HEK293T (cell line): ENCODE data around the gene CACNA1C.

Source experiments
- CTCF ChIA-PET: fragments of 350-600 bp; formaldehyde crosslinking; extraction: SDS; loops from one replicate; lab custom pipeline; 2021; ENCODE audit warnings: antibody characterized with exemption, inconsistent platforms; lab: Yijun Ruan, JAX
- POLR2A ChIA-PET: fragments of 350-600 bp; formaldehyde crosslinking; extraction: SDS; loops from one replicate; lab custom pipeline; 2020; ENCODE audit warnings: antibody characterized with exemption, inconsistent platforms; lab: Yijun Ruan, JAX
- DNase-seq: peaks from one replicate; pipeline ENCODE4 v3.0.0; 2012; ENCODE audit warnings: mixed read lengths; ENCODE audit errors: extremely low spot score
- ARNT ChIP-seq: fragments of 450-650 bp; IDR thresholded peaks from 2 replicates; pipeline ENCODE4 v1.6.1; 2017; ENCODE audit warnings: mild to moderate bottlenecking
- BHLHE40 ChIP-seq: fragments of 450-650 bp; IDR thresholded peaks from 2 replicates; pipeline ENCODE4 v1.6.1; 2016; ENCODE audit warnings: mild to moderate bottlenecking, moderate library complexity, borderline replicate concordance
- CTBP1 ChIP-seq: fragments of 450-650 bp; IDR thresholded peaks from 2 replicates; pipeline ENCODE4 v1.6.1; 2016; ENCODE audit warnings: borderline replicate concordance
- ELF4 ChIP-seq: fragments of 450-650 bp; IDR thresholded peaks from 2 replicates; pipeline ENCODE4 v1.6.1; 2017; ENCODE audit warnings: antibody characterized with exemption
- FOXA1 ChIP-seq: fragments of 450-650 bp; IDR thresholded peaks from 2 replicates; pipeline ENCODE4 v1.6.1; 2016; ENCODE audit warnings: mild to moderate bottlenecking
- FOXK2 ChIP-seq: fragments of 450-650 bp; IDR thresholded peaks from 2 replicates; pipeline ENCODE4 v1.6.1; 2016; ENCODE audit warnings: mild to moderate bottlenecking
- FOXM1 ChIP-seq: fragments of 450-650 bp; IDR thresholded peaks from 2 replicates; pipeline ENCODE4 v1.6.1; 2017; ENCODE audit warnings: mild to moderate bottlenecking, borderline replicate concordance
- HDGF ChIP-seq: fragments of 450-650 bp; IDR thresholded peaks from 2 replicates; pipeline ENCODE4 v1.6.1; 2017; ENCODE audit warnings: antibody characterized with exemption, borderline replicate concordance
- L3MBTL2 ChIP-seq: fragments of 450-650 bp; conservative IDR thresholded peaks from 2 replicates; pipeline ENCODE4 v1.6.1; 2016; ENCODE audit warnings: mild to moderate bottlenecking
- LEF1 ChIP-seq: fragments of 450-650 bp; IDR thresholded peaks from 2 replicates; pipeline ENCODE4 v1.6.1; 2017; ENCODE audit warnings: mild to moderate bottlenecking, borderline replicate concordance
- NFRKB ChIP-seq: fragments of 450-650 bp; IDR thresholded peaks from 2 replicates; pipeline ENCODE4 v1.6.1; 2016; ENCODE audit warnings: mild to moderate bottlenecking, moderate library complexity
- SP1 ChIP-seq: fragments of 450-650 bp; IDR thresholded peaks from 2 replicates; pipeline ENCODE4 v1.6.1; 2017
- SUZ12 ChIP-seq: fragments of 450-650 bp; IDR thresholded peaks from 2 replicates; pipeline ENCODE4 v1.6.1; 2016; ENCODE audit warnings: mild to moderate bottlenecking
- TARDBP ChIP-seq: fragments of 450-650 bp; IDR thresholded peaks from 2 replicates; pipeline ENCODE4 v1.6.1; 2016
- ZNF384 ChIP-seq: fragments of 450-650 bp; IDR thresholded peaks from 2 replicates; pipeline ENCODE4 v1.6.1; 2016
- TF ChIP-seq, protein P1 (sequence below): fragments of 450-650 bp; IDR thresholded peaks from 2 replicates; pipeline ENCODE4 v1.6.1; 2016

Gene CACNA1C

DNA sequence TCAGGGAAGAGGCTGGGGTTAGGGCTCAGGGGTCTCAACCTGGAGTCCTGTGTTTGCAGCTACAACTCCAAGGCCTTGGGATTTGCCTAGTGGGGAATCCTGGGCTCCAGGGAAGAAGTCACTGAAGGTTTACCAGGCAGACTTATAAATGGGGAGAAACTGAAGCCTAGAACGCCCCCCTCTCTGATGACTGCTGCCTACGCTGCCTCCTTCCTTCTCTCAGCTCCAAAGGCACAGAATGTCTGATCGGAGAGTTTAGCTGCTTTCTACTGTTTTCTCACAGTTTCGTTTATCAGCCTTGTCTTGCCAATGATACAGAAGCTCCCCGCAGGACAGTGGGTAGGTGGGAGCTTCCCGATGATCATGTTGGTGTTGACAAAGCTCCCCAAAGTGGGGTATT, 101.7 kb downstream of the CACNA1C start:
- POLR2A ChIA-PET: no interaction called here
- DNase-seq: no peak
- no peak for TF ChIP-seq L3MBTL2
- CTCF ChIA-PET: no interaction called here

DNA sequence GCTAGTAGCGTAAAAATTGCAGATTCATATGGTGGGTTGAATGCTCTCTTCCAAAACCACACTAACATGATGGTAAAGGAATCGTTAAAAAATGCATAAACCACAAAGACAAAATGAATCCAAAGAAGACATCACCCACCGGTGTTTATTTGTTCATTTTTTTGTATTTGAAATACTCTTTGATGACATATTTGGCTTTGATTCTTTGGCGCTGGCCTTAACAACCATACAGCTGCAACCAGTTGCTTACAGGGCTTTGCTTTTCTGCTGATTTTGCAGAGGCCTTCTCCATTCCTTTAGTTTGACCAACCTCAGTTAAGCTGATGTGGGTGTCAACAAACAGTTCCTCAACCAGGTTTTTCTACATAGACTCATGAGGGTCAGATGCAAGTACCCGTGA, 103.5 kb downstream of the CACNA1C start:
- POLR2A ChIA-PET: no interaction called here
- DNase-seq: no peak
- CTCF ChIA-PET: interaction anchor here (0.6 kb wide), 1 partner anchor 130 kb away, joined by 3 read pairs; no protein-coding TSS in a partner anchor
- TF ChIP-seq, protein P1, sequence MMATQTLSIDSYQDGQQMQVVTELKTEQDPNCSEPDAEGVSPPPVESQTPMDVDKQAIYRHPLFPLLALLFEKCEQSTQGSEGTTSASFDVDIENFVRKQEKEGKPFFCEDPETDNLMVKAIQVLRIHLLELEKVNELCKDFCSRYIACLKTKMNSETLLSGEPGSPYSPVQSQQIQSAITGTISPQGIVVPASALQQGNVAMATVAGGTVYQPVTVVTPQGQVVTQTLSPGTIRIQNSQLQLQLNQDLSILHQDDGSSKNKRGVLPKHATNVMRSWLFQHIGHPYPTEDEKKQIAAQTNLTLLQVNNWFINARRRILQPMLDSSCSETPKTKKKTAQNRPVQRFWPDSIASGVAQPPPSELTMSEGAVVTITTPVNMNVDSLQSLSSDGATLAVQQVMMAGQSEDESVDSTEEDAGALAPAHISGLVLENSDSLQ: no peak
- TF ChIP-seq ZNF384 (no peak), LEF1 (no peak)

DNA sequence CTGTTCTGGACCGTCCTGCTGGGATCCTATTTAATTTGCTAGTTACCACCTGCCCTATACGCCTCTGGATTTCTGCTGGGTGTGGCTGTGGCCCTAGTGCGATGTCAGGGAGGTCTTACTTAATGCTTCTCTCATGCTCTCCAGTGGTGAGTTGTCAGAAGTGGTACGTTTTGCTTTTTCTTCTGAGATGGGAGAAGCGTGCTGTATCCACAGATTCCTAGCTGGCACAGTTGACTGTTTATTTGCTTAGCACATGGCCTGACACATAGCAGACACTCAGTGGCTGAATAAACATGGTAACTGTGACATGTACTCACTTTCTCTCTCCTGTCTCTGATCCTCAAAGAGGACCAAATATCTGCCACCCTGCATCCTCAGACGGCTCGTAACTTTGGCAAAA, 107.3 kb downstream of the CACNA1C start:
- DNase-seq: no peak
- no peak for TF ChIP-seq TARDBP
- no peak for TF ChIP-seq SUZ12
- TF ChIP-seq FOXK2: no peak
- TF ChIP-seq BHLHE40: no peak
- ChIA-PET CTCF (no interaction called here), POLR2A (no interaction called here)

DNA sequence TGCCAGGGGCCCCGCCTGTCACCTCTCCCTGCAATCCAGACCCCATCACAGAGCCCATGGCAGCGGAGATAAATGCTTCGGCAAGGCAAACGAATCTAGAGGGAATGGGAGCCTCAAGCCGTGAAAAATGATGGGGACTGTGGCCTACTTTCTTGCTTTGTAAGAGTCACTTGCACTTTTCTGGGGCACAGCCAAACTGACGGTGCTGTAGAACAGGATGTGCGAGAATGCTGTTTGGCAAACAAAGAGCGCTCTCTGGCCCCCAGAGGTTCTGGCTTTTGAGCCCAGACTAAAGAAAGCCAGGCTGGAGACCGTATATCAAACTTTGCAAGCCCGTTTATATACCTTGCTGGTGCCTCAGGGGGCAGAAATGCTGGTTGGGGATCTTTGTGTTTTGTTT, 108.7 kb downstream of the CACNA1C start:
- no peak for TF ChIP-seq NFRKB
- TF ChIP-seq SP1: no peak
- no peak for TF ChIP-seq ARNT
- no peak for TF ChIP-seq FOXM1
- no peak for TF ChIP-seq ELF4
- no peak for TF ChIP-seq LEF1
- TF ChIP-seq ZNF384: no peak
- TF ChIP-seq HDGF: no peak
- TF ChIP-seq TARDBP: no peak
- no peak for TF ChIP-seq FOXK2
- no peak for TF ChIP-seq SUZ12
- TF ChIP-seq, protein P1: no peak
- no peak for TF ChIP-seq BHLHE40
- no peak for TF ChIP-seq L3MBTL2
- TF ChIP-seq FOXA1: no peak
- no peak for TF ChIP-seq CTBP1
- DNase-seq: no peak
- POLR2A ChIA-PET: no interaction called here
- CTCF ChIA-PET: no interaction called here

DNA sequence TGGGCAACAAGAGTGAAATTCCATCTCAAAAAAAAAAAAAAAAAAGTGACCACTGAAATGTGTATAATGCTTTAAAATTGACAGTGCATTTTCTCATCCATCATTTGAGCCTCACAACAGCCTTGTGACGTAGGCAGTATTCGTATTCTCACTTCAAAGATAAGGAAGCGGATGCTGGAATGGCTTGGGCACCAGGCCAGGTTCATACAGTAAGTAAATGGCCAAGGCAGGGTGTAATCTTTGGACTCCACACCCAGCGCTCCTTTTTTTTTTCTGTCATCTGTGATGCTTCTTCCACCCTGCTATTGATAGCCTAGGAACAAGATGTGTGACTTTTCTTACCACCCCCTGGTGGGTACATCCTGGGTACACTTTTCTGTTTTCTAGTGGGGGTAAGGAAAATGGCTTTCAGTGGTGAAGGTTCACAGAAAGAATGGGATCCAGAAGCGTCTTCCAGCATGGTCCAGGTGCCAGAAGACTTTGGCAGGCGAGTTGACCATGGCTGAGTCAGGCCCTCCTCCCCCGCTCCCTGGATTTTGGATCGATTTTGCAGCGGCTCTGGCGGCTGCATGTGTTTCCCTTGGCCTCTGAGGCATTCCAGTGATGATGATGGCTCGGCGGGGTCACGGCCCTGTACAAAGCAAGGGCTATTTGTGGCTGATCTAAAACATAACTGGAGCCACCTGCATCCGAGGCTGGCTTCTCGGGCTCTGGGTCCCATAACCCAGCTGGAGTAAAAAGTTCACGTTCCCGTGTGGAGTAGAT, 110.6 kb downstream of the CACNA1C start:
- POLR2A ChIA-PET: no interaction called here
- DNase-seq: no peak
- no peak for TF ChIP-seq CTBP1
- TF ChIP-seq FOXA1: no peak
- TF ChIP-seq L3MBTL2: no peak
- no peak for TF ChIP-seq BHLHE40
- TF ChIP-seq, protein P1: no peak
- no peak for TF ChIP-seq LEF1
- TF ChIP-seq ZNF384: no peak
- no peak for TF ChIP-seq FOXM1
- TF ChIP-seq SP1: no peak
- TF ChIP-seq SUZ12: no peak
- no peak for TF ChIP-seq ELF4
- TF ChIP-seq ARNT: no peak
- no peak for TF ChIP-seq HDGF
- TF ChIP-seq TARDBP: no peak
- no peak for TF ChIP-seq NFRKB
- CTCF ChIA-PET: no interaction called here

- ChIA-PET POLR2A (no interaction called here), CTCF (no interaction called here)
- DNase-seq: no peak
- no peak for TF ChIP-seq NFRKB
- TF ChIP-seq HDGF: no peak
- TF ChIP-seq SP1: no peak
- no peak for TF ChIP-seq SUZ12
- TF ChIP-seq FOXK2: no peak
Observed at GRCh38 chr12:2165021-2165420, 112.2 kb downstream of the CACNA1C start.

DNA sequence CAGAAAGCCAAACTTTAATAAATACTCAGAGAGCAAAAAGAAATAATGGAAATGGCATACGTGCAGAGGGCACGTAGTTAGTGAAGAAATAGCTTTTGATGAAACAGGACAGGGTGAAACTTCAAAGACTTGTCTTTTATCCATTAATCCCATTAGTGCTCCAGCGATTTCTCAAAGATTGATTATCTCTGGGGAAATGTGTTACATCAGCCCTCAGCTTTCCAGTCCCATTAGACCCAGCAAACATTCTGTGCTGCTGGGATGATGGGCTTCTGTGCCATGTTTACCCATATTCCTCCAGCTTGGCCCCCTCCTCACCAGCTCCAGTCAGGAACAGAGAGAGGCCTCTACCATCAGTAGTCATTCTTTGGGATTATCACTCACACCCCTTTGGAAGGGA, 113.1 kb downstream of the CACNA1C start:
- POLR2A ChIA-PET: no interaction called here
- CTCF ChIA-PET: no interaction called here
- TF ChIP-seq LEF1 (no peak), ARNT (no peak), FOXK2 (no peak), NFRKB (no peak)
- TF ChIP-seq, protein P1: no peak
- DNase-seq: no peak
